Activated CD4-positive, alpha-beta T cell treated with anti-CD3 and anti-CD28 coated beads, Interleukin-2, amount 10 ng/mL, durations not matched to agents 24 days and 14 days (primary cell): ENCODE data around the gene PTPRN2. TPM values are rescaled to one million over a fixed set of nuclear protein-coding genes. Genes with fewer than 3 reads are reported as not detected.
"Not testable (repeated sequence)": the region's sequence is repeated elsewhere in the genome, so short reads cannot be mapped to it uniquely, and the experiment has no call there.

Experiments
- DNase-seq: peaks from one replicate; pipeline ENCODE4 v3.0.0; 2022
- H3K27ac Mint-ChIP-seq: one replicate; pipeline ENCODE4 v1.8.0; 2022; ENCODE audit warnings: mild to moderate bottlenecking, mixed read lengths
- H3K27me3 Mint-ChIP-seq: one replicate; pipeline ENCODE4 v1.8.0; 2022; ENCODE audit warnings: mixed read lengths
- H3K36me3 Mint-ChIP-seq: one replicate; pipeline ENCODE4 v1.8.0; 2022; ENCODE audit warnings: low read depth, mild to moderate bottlenecking, mixed read lengths
- H3K4me1 Mint-ChIP-seq: one replicate; pipeline ENCODE4 v1.8.0; 2021; ENCODE audit warnings: mixed read lengths
- H3K4me3 Mint-ChIP-seq: one replicate; pipeline ENCODE4 v1.8.0; 2022; ENCODE audit warnings: mild to moderate bottlenecking, moderate library complexity, mixed read lengths
- H3K9me3 Mint-ChIP-seq: one replicate; pipeline ENCODE4 v1.8.0; 2021; ENCODE audit warnings: mixed read lengths
- intact Hi-C: fragments of 100-400 bp; cut with micrococcal nuclease; formaldehyde crosslinking; loops from one replicate; pipeline ENCODE4 v1.15.1; 2023
- total RNA-seq: library from RNA; stranded (reverse); gene quantifications from 2 replicates; pipeline ENCODE4 v1.2.3, GENCODE V29; 2022

PTPRN2 gene
- total RNA-seq, 1 donor from 2014 or later: 0.33 TPM

- no peak for DNase-seq
- intact Hi-C loops: no loop called here
- Mint-ChIP-seq H3K4me1 (peaks cover 4% of the 10 kb centered on the region), H3K27ac (no peak overlapping the region), H3K9me3 (no peaks in the 10 kb centered on the region), H3K4me3 (no peak overlapping the region), H3K27me3 (peaks cover 29% of the 10 kb centered on the region), H3K36me3 (no peaks in the 10 kb centered on the region)
Observed at GRCh38 chr7:157671358-157672255, 916.0 kb downstream of the PTPRN2 start.

DNA sequence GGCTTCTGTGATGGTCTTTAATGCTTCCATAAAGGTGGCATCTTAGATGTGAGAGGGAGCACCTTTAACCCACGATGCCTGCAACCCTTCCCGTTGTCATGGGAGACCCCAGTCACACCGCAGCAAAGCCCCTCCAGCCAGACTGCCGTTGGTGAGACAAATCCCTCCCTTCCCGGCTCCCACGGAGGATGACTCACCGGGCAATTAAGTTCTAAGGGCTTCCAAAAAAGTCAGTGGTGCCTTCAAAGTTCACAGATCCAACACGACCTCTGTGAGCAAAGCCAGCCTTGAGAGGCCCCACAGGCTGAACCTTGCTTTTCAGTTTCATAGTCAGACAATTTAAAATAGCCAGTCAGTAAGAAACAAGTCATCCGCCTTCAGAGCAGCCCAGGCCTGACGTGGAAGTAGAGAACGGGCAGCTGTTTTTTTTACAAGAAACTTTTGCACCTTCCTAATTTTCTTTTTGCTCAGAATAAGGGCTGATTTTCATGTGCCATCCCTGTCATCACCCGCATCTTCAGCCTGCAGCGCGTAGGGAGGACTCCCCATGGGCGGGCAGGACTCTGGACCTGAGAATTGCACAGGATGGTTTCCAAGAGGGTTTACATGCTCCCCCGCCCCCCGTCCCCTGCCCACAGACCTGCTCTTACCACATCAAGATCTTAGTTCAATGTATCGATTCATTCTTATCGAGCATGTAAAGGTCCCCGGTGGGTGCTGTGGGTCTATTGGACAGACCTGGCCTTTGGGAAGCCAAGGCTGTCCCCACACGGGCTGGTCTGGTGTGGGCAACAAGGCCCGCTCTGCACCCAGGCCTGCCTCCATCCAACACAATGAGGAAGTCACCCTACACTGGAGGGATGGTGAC, 916.9 kb downstream of the PTPRN2 start:
- Mint-ChIP-seq H3K4me3 (no peak overlapping the region), H3K27ac (no peak overlapping the region), H3K9me3 (no peaks in the 10 kb centered on the region), H3K27me3 (peaks cover 28% of the 10 kb centered on the region), H3K4me1 (peaks cover 4% of the 10 kb centered on the region), H3K36me3 (no peaks in the 10 kb centered on the region)
- no peak for DNase-seq
- intact Hi-C loops: no loop called here

DNA sequence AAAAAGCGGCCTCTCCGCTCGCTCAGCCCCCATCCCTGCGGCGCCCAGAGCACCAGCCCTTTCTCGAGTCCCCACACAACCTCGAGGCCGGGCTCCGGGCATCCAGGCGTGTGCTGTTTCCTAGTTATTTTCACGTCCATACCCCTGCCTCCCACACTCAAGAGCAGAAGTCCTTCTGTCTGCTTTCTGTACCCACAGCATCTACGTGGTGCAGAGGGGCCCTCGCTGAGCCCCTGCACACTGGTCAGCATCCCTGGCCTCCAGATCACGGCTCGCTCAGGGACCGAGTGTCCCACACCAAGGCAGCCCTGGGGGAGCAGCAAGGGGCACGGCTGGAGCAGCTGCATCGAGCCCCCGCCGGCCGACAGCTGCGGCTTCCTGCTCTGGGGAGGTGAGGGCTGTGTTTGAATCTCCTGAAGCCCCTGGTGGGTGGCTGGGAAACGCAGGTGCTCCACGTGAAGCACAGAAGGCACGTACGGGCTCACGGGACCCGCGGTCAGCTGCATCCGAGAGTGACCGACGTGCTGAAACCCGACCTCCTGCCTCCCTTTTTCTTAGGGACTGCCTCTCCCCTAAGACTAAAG, 917.8 kb downstream of the PTPRN2 start:
- H3K27me3 Mint-ChIP-seq: peaks cover 28% of the 10 kb centered on the region
- H3K27ac Mint-ChIP-seq: no peak overlapping the region
- no peak overlapping the region for H3K4me3 Mint-ChIP-seq
- no peak for DNase-seq
- no peaks in the 10 kb centered on the region for H3K9me3 Mint-ChIP-seq
- H3K4me1 Mint-ChIP-seq: peaks cover 4% of the 10 kb centered on the region
- intact Hi-C loops: no loop called here
- no peaks in the 10 kb centered on the region for H3K36me3 Mint-ChIP-seq

DNA sequence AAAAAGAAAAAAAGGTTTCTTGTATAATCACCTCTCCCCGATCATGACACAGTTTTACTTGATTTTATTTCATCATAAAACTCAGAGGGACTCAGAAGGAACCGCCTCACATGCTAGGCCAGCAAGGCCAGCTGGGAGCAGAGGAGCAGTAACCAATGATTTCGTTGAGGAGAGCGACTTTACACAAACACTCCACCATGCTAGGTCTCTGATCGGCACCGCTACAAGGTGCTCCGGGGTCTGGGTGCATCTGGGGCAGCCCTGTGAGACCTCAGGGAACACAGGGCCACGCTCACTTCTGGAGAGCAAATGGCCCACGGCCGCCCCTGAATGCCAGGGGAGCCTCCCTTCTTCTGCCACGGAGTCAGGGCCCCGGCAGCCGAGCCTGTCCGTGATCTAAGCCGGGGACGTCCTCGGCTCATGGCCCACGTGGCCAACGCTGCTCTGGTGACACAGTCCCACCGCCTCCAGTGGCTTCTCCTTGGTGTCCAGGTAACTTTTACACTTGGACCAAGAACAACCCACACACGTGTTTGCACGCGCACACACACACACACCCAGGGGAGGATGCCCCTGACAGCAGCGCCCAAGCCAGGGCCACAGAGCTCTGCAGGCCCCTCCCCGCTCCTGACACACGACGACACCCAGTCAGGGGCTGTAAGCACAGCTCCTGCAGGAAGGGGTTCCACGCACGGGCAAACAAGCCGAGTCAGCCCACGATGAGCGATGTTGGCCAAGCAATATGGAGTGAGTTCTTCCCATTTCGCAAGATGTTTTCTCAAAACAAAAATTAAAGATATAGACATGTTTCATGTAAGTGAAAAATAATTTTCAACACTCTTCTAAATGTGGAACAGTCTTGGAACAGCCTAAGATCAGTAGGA, 918.5 kb downstream of the PTPRN2 start:
- no peak for DNase-seq
- peaks cover 4% of the 10 kb centered on the region for H3K4me1 Mint-ChIP-seq
- no peaks in the 10 kb centered on the region for H3K36me3 Mint-ChIP-seq
- intact Hi-C loops: no loop called here
- H3K4me3 Mint-ChIP-seq: no peak overlapping the region
- peaks cover 28% of the 10 kb centered on the region for H3K27me3 Mint-ChIP-seq
- H3K27ac Mint-ChIP-seq: no peak overlapping the region
- H3K9me3 Mint-ChIP-seq: no peaks in the 10 kb centered on the region

DNA sequence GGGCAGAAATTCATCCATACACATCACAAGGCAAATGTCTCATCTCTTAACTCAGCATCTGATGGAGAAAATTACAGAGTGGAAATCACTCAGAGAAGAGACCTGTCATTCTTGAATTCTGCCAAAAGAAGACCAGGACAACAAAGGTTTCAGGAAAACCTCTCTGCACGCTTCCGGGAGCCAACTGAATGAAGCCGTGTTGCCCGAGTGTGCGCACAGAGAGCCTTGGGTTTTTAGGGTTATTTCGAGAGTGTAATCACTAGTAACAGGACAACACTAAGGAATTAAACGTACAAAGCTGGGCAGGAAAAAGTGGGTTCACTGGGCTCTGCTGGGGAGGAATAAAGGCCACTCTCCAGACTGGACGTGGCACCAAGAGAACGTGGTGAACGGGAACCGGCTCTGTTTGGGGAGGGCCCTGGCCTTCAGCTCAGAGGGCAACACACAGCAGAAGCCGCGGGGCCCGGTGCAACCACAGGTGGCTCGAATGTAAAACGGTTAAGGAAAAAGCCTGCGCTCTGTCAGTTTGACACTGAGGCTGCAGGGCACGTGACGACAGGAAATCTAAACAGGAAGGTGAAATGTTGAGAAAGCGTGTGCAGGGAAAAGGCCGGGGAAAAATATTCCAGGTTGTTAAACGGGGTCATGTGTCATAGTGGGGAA, 919.3 kb downstream of the PTPRN2 start:
- H3K9me3 Mint-ChIP-seq: no peaks in the 10 kb centered on the region
- no peak overlapping the region for H3K4me3 Mint-ChIP-seq
- H3K27me3 Mint-ChIP-seq: peaks cover 28% of the 10 kb centered on the region
- peaks cover 4% of the 10 kb centered on the region for H3K4me1 Mint-ChIP-seq
- H3K27ac Mint-ChIP-seq: no peak overlapping the region
- intact Hi-C loops: no loop called here
- no peak for DNase-seq
- H3K36me3 Mint-ChIP-seq: no peaks in the 10 kb centered on the region

DNA sequence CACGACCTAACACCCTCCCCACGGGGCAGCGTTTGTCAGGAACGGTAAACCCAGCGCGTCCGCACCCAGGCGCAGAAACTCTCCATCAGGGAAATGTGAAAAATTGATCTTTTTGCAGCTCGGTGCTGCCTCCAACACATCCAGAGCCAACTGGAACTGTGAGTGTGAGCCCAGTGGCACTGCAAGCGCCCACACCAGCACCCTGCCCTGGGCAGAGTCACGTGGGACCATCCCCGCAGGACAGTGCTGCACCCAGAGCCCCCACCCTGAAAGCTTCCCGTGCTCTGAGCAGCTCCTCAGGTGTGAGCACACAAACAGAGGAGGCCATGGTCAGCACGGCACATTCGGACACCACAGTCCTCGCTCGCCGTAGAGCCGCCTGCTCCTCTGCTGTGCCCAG, 919.9 kb downstream of the PTPRN2 start:
- H3K4me1 Mint-ChIP-seq: peaks cover 4% of the 10 kb centered on the region
- H3K9me3 Mint-ChIP-seq: no peaks in the 10 kb centered on the region
- no peaks in the 10 kb centered on the region for H3K36me3 Mint-ChIP-seq
- no peak for DNase-seq
- H3K27ac Mint-ChIP-seq: no peak overlapping the region
- peaks cover 28% of the 10 kb centered on the region for H3K27me3 Mint-ChIP-seq
- no peak overlapping the region for H3K4me3 Mint-ChIP-seq
- intact Hi-C loops: no loop called here

- Mint-ChIP-seq H3K27ac (no peak overlapping the region), H3K27me3 (peaks cover 28% of the 10 kb centered on the region)
Observed at GRCh38 chr7:157667261-157667660, 920.4 kb downstream of the PTPRN2 start.

GRCh38 chr7:157666530-157667040, 921.0 kb downstream of the PTPRN2 start:
- no peak for DNase-seq
- no peak overlapping the region for H3K27ac Mint-ChIP-seq
- peaks cover 4% of the 10 kb centered on the region for H3K4me1 Mint-ChIP-seq
- peaks cover 27% of the 10 kb centered on the region for H3K27me3 Mint-ChIP-seq
- H3K9me3 Mint-ChIP-seq: no peaks in the 10 kb centered on the region
- no peak overlapping the region for H3K4me3 Mint-ChIP-seq
- no peaks in the 10 kb centered on the region for H3K36me3 Mint-ChIP-seq
- intact Hi-C loops: no loop called here

More at GRCh38 chr7:157667261-157667660, 920.4 kb downstream of the PTPRN2 start:
- H3K9me3 Mint-ChIP-seq: no peaks in the 10 kb centered on the region
- intact Hi-C loops: no loop called here
- no peak for DNase-seq
- no peaks in the 10 kb centered on the region for H3K36me3 Mint-ChIP-seq
- no peak overlapping the region for H3K4me3 Mint-ChIP-seq
- peaks cover 4% of the 10 kb centered on the region for H3K4me1 Mint-ChIP-seq

GRCh38 chr7:157665634-157665988, 922.0 kb downstream of the PTPRN2 start:
- intact Hi-C loops, H3K4me1 Mint-ChIP-seq, H3K36me3 Mint-ChIP-seq, H3K27ac Mint-ChIP-seq, DNase-seq, H3K4me3 Mint-ChIP-seq, H3K9me3 Mint-ChIP-seq: not testable (repeated sequence)
- H3K27me3 Mint-ChIP-seq: peaks cover 22% of the 10 kb centered on the region

DNA sequence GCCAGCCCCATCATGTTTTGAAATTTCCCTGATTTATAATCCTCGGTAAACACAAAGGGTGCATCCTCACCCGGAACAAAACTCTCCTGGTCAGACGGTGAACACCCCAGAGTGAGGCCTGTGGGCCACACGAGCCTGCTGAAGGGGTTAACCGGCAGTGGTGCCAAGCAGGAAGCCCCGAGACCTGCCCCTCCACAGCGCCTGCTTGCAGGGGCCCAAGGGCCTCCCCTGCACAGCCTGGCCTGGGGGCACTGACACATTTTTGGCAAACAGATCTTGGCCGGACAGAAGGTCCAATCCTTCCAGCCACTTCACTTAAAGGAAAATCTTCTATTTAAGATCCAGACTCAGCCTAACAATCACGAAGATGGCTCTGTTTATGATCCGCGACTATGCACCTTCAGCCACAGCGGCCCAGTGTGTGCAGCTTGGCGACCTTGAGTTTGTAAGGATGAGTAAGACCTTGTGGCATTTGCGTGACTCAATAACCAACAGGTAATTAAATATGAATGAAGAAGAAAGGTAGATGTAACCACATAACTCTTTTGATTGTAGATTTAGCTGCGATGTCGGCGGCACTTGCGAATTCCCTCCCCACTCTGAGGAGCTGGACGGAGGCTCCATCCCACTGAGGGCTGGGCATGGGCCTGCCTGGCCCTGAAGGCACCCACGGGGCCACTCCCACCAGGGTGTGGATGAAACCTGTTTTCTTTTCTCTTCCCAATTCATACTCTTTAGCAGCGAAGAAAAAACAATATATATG, 922.6 kb downstream of the PTPRN2 start:
- Mint-ChIP-seq H3K9me3 (no peaks in the 10 kb centered on the region), H3K36me3 (no peaks in the 10 kb centered on the region), H3K4me1 (peaks cover 7% of the 10 kb centered on the region), H3K27me3 (peaks cover 16% of the 10 kb centered on the region), H3K4me3 (no peak overlapping the region), H3K27ac (no peak overlapping the region)
- DNase-seq: no peak
- intact Hi-C loops: no loop called here

- intact Hi-C loops: no loop called here
Observed at GRCh38 chr7:157664034-157664433, 923.6 kb downstream of the PTPRN2 start.

GRCh38 chr7:157662981-157663716, 924.5 kb downstream of the PTPRN2 start:
- Mint-ChIP-seq H3K27me3 (peaks cover 2% of the 10 kb centered on the region), H3K4me1 (peaks cover 7% of the 10 kb centered on the region), H3K9me3 (no peaks in the 10 kb centered on the region), H3K27ac (no peak overlapping the region), H3K36me3 (no peaks in the 10 kb centered on the region), H3K4me3 (no peak overlapping the region)
- no peak for DNase-seq
- intact Hi-C loops: no loop called here

More at GRCh38 chr7:157664034-157664433, 923.6 kb downstream of the PTPRN2 start:
- H3K27ac Mint-ChIP-seq: no peak overlapping the region
- no peak overlapping the region for H3K4me3 Mint-ChIP-seq
- no peaks in the 10 kb centered on the region for H3K36me3 Mint-ChIP-seq
- peaks cover 8% of the 10 kb centered on the region for H3K27me3 Mint-ChIP-seq
- H3K4me1 Mint-ChIP-seq: peaks cover 10% of the 10 kb centered on the region
- no peak for DNase-seq
- H3K9me3 Mint-ChIP-seq: no peaks in the 10 kb centered on the region
